IMR-90 (cell line): ENCODE results near the gene DGKD.

ENCODE experiments used
- CTCF ChIP-seq: conservative IDR thresholded peaks from 2 replicates; pipeline ENCODE4 v1.5.1; 2012; ENCODE audit warnings: mild to moderate bottlenecking, low read depth, low read length, improper control_type of control experiment
- POLR2A ChIP-seq: IDR thresholded peaks from 2 replicates; pipeline ENCODE4 v1.6.1; 2012; ENCODE audit warnings: mild to moderate bottlenecking, low read depth, low read length

GRCh38 chr2:233402346-233402745, 48.1 kb downstream of the DGKD start:
- TF ChIP-seq POLR2A, result no peak
- no peak for TF ChIP-seq CTCF
